NOMO-1 treated with DMSO at 0.1 percent for 48 hours (cell line): ENCODE measurements around the gene RPL34.
"Not testable (repeated sequence)": the region's sequence is repeated elsewhere in the genome, so short reads cannot be mapped to it uniquely, and the experiment has no call there.

Experiments used
- DNase-seq: peaks from one replicate; lab custom pipeline; 2025; ENCODE audit not compliant: unreplicated experiment; lab: John Stamatoyannopoulos, UW

Gene RPL34

DNA sequence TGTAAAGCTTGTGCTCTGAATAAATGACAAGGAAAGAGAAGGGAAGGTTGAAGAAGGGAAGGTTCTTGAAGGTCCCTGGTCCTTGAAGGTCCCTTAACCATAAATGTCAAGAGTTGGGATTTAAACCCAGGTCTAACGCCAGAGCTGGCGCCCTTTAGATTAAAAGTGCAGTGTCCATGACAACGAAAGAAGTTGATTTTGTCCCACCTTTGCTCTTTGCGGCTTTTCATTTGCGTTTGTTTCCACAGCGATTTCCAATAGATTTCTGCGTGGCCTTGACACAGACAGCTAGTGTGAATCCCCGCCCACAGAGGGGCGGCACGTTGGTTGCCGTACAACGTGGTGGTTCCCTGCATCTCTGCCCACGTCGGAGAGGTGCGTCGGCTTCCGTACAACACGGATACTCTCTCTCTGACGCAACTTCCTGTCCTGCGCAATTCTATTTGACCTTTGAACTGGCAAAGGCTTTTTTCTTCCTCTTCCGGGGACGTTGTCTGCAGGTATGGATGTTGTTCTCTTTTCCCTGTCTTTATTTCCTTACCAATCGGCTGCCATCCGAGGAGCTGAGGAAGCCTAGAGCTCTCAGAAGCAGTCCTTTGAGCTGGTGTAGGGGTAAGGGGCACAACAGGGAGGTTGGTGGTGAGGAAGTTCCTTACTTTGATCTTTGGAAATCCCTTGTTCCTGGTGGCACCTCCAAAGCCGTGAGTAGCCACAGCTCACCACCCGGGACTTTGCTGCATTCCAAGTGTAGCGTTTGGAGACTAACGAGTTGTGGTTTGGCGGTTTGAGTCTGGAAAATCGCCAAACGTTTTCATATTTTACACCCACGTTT is at the start of gene RPL34:
TSS of gene RPL34 (plus strand) at position 476 of the 832 bp plus-strand sequence. CDS start 1,384 bp downstream, outside the sequence.
- peak; percentile 98 for DNase-seq

- DNase-seq = no peak
Observed at GRCh38 chr4:108570993-108571569, 49.3 kb upstream of the RPL34 start.

DNA sequence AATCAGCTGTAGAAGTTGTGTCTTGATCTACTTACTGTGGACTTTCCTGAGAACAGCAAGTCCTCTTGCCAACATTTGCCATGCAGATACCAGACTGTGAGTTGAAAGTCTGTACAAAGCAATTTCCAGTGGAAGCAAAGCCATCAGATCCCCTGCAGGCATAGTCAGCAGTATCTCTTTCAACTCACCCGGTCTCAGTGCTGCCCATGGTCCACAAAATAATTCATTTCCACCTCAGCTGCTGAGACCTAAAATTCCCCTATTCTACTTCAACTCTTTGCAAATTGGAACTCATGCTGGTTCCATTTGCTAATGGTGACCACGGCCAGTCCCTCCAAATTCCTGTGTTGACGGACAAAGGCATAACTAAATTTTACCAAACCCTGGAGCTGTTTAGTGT is 46.0 kb upstream of the RPL34 start:
- no peak for DNase-seq

GRCh38 chr4:108581083-108581482 is 39.3 kb upstream of the RPL34 start:
- DNase-seq = peak; percentile 81

DNA sequence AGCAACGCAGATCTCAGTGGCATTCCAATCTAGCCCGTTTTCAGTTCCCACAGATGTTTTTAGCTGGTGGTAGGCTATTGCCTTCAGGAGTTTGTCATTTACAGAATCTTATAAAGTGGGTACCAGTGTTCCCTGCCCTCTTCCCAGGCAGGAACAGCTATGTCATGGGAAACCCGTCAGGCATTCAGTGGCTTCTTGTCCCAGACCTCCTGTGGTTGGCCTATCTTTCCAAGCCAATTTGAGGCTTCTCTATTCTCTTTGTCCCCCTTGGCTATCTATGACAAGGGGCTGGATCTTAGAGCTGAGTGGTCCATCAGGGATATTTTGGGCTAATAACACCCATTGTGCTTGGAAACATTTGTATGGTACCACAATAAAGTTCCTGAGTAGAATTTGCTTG is 33.6 kb upstream of the RPL34 start:
- no peak for DNase-seq

- DNase-seq = no peak
Observed at GRCh38 chr4:108588878-108589277, 31.5 kb upstream of the RPL34 start.

DNA sequence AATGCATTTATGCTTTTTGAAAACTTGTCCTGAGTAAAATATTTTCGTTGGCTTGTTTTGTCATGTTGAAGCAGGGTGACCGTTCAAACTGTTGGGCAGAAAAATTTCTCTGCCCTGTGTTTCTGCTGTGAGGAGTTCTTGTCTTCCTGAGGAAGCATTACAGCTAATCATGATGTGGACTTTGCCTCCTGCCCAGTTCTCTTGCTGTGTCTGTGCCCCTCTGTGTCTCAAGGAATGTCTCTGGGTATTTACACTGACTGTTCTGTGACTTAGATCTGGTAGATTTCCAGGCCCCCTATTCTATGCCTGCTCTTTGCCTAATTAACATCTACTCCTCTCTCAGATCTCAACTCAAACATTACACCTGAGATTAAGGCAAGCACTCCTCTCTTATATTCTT is 30.4 kb upstream of the RPL34 start:
- no peak for DNase-seq

DNA sequence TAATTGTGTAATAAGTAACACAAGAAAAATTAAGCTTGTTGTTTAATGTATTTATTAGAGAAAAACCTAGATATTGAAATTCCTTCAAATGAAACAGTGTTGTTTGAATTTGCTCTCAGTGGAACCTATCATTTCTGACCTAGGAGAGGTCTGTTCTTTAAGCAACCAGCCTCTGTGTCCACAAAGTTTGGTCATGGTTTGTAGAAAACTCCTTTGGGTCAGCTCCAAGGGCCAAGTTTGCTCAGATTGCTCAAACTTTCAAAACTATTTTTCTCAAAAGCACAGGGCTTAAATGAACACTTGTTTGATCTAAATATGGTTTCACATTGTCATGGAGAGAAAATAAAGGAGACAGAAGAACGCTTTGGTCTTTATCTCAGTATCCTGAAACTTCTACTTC is 29.6 kb upstream of the RPL34 start:
- DNase-seq = no peak

- no peak for DNase-seq
Observed at GRCh38 chr4:108592674-108592986, 27.7 kb upstream of the RPL34 start.

- not testable (repeated sequence) for DNase-seq
Observed at GRCh38 chr4:108594296-108594695, 26.1 kb upstream of the RPL34 start.

DNA sequence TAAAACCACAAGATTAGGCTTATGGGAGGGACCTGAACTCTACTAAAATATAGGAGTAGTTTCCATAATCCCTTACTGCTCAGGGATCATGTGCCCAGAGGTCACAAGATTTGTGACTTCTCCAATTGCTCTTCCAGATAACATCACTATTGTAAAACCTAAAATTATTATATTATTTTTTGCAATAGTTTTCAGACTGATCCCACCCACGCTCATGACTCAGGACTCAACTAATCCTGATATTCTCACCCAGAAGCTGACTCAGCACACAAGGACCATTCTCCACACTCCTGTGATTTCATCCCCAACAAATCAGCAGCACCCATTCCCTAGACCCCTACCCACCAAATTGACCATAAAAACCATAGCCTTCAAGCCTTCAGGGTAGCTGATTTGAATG is 24.0 kb upstream of the RPL34 start:
- DNase-seq = no peak

- no peak for DNase-seq
Observed at GRCh38 chr4:108601106-108601505, 19.3 kb upstream of the RPL34 start.

DNA sequence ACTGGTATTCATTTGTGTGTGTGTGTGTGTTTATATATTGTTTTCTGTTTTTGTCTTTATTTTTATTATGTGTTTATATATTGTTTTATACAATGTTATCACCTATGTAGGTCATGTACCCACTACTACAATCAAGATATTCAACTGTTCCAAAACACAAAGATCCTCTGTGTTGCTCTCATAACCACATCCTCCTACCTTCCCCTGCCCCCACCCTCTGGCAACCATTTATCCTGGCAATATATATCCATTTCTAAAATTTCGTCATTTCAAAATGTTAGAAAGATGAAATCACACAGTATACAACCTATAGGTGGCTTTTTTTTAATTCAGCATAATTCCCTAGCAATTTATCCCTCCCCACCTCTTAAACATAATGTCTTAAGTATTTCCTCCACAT is 18.8 kb upstream of the RPL34 start:
- DNase-seq = no peak

GRCh38 chr4:108602163-108602562 is 18.2 kb upstream of the RPL34 start:
- no peak for DNase-seq

- no peak for DNase-seq
Observed at GRCh38 chr4:108607079-108607815, 13.1 kb upstream of the RPL34 start.

- no peak for DNase-seq
Observed at GRCh38 chr4:108611365-108611764, 9.0 kb upstream of the RPL34 start.

- DNase-seq = no peak
Observed at GRCh38 chr4:108612365-108612764, 8.0 kb upstream of the RPL34 start.

GRCh38 chr4:108619372-108620100 is 840 bp upstream of the RPL34 start:
- DNase-seq = peak; percentile 36

GRCh38 chr4:108620933-108621905 is 843 bp downstream of the RPL34 start:
- DNase-seq = no peak

GRCh38 chr4:108622022-108622421 is 1.6 kb downstream of the RPL34 start:
- DNase-seq = no peak
